Bronchial epithelial cell (primary cell): ENCODE measurements around the gene EFL1. TPM values are rescaled to one million over a fixed set of nuclear protein-coding genes. Genes with fewer than 3 reads are reported as not detected.

Source experiments
- DNase-seq: peaks from one replicate; pipeline ENCODE4 v3.0.0-alpha.2; 2010; ENCODE audit warnings: low read depth
- FAIRE-seq: peaks from 2 replicates; lab custom pipeline; 2011; peaks lifted over from hg19 to GRCh38; lab: Jason Lieb, UNC
- H3K27me3 ChIP-seq: 2 replicates; pipeline ENCODE4 v1.5.1; 2011; ENCODE audit warnings: low read length; ENCODE audit not compliant: control insufficient read depth, insufficient read depth
- H3K36me3 ChIP-seq: 2 replicates; pipeline ENCODE4 v1.5.1; 2011; ENCODE audit warnings: low read length; ENCODE audit not compliant: control insufficient read depth, insufficient read depth
- H3K4me3 ChIP-seq: 2 replicates; pipeline ENCODE4 v1.5.1; 2011; ENCODE audit warnings: mild to moderate bottlenecking, low read depth, low read length, control low read depth
- total RNA-seq: library from RNA; depleted of rRNA; stranded (reverse); fragments of >200 nt; gene quantifications from 2 replicates; pipeline ENCODE4 v1.2.1, GENCODE V29; 2014
- TF ChIP-seq, protein P1 (sequence below): IDR thresholded peaks from 2 replicates; pipeline ENCODE4 v1.5.1; 2011; ENCODE audit warnings: mild to moderate bottlenecking, moderate library complexity, low read length, control low read depth, inconsistent platforms; ENCODE audit not compliant: insufficient read depth, severe bottlenecking

EFL1 gene
- total RNA-seq, 1 donor from 2014 or later = 28.2 TPM

GRCh38 chr15:82186719-82187406 lies 75.7 kb downstream of the EFL1 start:
- FAIRE-seq = no peak
- Histone ChIP-seq H3K36me3 (no peaks in the 10 kb centered on the region), H3K4me3 (no peak overlapping the region), H3K27me3 (no peaks in the 10 kb centered on the region)
- TF ChIP-seq, protein P1, sequence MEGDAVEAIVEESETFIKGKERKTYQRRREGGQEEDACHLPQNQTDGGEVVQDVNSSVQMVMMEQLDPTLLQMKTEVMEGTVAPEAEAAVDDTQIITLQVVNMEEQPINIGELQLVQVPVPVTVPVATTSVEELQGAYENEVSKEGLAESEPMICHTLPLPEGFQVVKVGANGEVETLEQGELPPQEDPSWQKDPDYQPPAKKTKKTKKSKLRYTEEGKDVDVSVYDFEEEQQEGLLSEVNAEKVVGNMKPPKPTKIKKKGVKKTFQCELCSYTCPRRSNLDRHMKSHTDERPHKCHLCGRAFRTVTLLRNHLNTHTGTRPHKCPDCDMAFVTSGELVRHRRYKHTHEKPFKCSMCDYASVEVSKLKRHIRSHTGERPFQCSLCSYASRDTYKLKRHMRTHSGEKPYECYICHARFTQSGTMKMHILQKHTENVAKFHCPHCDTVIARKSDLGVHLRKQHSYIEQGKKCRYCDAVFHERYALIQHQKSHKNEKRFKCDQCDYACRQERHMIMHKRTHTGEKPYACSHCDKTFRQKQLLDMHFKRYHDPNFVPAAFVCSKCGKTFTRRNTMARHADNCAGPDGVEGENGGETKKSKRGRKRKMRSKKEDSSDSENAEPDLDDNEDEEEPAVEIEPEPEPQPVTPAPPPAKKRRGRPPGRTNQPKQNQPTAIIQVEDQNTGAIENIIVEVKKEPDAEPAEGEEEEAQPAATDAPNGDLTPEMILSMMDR = no peak
- no peak for DNase-seq

DNA sequence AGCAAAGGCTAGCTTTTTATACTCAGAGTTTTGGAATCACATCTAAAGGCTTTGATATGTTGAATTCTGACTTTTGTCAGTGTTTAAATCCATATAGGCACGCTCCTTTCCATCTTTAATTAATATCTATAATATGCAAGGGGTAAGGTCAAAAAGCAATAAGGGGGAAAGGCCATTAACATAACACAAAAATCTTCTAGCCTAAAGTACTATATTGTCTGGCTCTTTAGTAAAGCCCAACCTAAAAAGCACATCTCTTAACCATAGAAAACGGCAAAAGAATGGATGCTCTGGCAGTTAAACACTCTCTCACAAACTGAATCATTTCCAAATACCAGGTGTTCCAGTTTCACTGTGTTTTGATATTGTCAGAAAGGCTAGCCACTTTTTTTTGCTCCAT lies 76.4 kb downstream of the EFL1 start:
- TF ChIP-seq, protein P1 = no peak
- no peak overlapping the region for H3K4me3 ChIP-seq
- DNase-seq (no peak), FAIRE-seq (no peak)
- H3K36me3 ChIP-seq = no peaks in the 10 kb centered on the region
- no peaks in the 10 kb centered on the region for H3K27me3 ChIP-seq

DNA sequence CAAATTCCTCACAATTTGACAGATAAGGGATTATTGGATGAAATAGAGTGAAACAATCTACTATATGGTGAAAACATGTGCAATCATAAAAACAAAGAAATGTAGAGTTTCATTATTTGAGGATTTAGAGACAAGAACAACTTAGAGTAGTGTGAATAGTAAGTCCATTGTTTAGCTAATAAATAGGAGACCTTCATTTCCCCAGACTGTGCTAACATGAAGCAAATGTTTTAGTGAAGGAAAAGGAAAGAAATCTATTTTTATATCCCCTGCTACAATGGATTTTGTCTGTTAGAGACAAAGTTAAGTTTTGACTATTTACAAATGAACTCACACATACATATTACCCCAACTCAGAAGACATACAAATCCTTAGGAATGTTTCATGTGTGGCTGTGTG lies 77.8 kb downstream of the EFL1 start:
- TF ChIP-seq, protein P1 = no peak
- Histone ChIP-seq H3K36me3 (no peaks in the 10 kb centered on the region), H3K27me3 (no peaks in the 10 kb centered on the region), H3K4me3 (no peak overlapping the region)
- FAIRE-seq (no peak), DNase-seq (no peak)

DNA sequence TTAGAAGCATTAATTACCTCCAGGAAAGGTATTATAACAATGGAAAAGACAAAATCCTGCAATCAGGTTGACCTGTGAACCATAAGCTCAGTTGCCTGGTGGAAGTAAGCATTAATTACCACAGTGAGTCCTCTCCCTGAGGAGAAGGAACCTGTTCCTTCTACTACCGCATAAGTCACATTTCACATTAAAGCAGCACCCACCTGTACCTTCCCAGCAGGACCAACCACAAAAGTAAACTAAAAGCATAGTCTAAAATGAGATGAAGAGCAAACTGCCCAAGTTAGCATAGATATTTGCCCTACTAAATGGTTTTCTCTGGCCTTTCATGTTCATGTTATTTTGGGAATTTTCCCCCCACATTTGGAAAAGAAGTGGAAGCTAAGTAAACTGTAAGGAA lies 78.2 kb downstream of the EFL1 start:
- no peak for DNase-seq
- FAIRE-seq = no peak
- Histone ChIP-seq H3K27me3 (no peaks in the 10 kb centered on the region), H3K4me3 (no peak overlapping the region), H3K36me3 (no peaks in the 10 kb centered on the region)
- TF ChIP-seq, protein P1 = no peak

- no peaks in the 10 kb centered on the region for H3K27me3 ChIP-seq
- FAIRE-seq = no peak
- DNase-seq = no peak
- no peak overlapping the region for H3K4me3 ChIP-seq
- TF ChIP-seq, protein P1 = no peak
- no peaks in the 10 kb centered on the region for H3K36me3 ChIP-seq
Observed at GRCh38 chr15:82183121-82184031, 79.2 kb downstream of the EFL1 start.
